Spleen (tissue), 11 donors: ENCODE measurements around the gene BET1L. TPM values are rescaled to one million over a fixed set of nuclear protein-coding genes. Genes with fewer than 3 reads are reported as not detected.
A peak's percentile ranks its signal among the peaks of the same experiment; 100 is the strongest.
"Not testable (repeated sequence)": the region's sequence is repeated elsewhere in the genome, so short reads cannot be mapped to it uniquely, and the experiment has no call there.

ENCODE experiments used
- DNase-seq: peaks from one replicate; pipeline ENCODE4 v3.0.0-alpha.2; 2020
- H3K27ac ChIP-seq, 8 donors: fragments of 200-600 bp; sonication (generic) in 7 of 8; 1 replicate in 4 of 8; 2 replicates in 4 of 8; pipeline versions ENCODE4 v1.5.0 to v1.8.0; 2016 to 2021; ENCODE audit warnings: inconsistent platforms in 4 of 8, mild to moderate bottlenecking in 4 of 8, moderate library complexity in 1 of 8
- H3K27me3 ChIP-seq, 7 donors: fragments of 200-600 bp; sonication (generic) in 6 of 7; replicated peaks in 1 of 7; 1 replicate in 4 of 7; 2 replicates in 3 of 7; pipeline versions ENCODE4 v1.5.0 to v1.8.0; 2016 to 2021; ENCODE audit warnings: inconsistent platforms in 3 of 7, mild to moderate bottlenecking in 1 of 7
- H3K36me3 ChIP-seq, 6 donors: fragments of 200-600 bp; sonication (generic) in 5 of 6; 1 replicate in 4 of 6; 2 replicates in 2 of 6; pipeline versions ENCODE4 v1.5.0 to v1.8.0; 2016 to 2021; ENCODE audit warnings: inconsistent platforms in 2 of 6
- H3K4me1 ChIP-seq, 6 donors: fragments of 200-600 bp; sonication (generic) in 5 of 6; 1 replicate in 3 of 6; 2 replicates in 3 of 6; pipeline versions ENCODE4 v1.5.0 to v1.8.0; 2016 to 2021; ENCODE audit warnings: inconsistent platforms in 3 of 6
- H3K4me3 ChIP-seq, 8 donors: fragments of 200-600 bp; sonication (generic) in 7 of 8; 1 replicate in 4 of 8; 2 replicates in 4 of 8; pipeline versions ENCODE4 v1.5.0 to v1.8.0; 2016 to 2021; ENCODE audit warnings: inconsistent platforms in 4 of 8, mild to moderate bottlenecking in 4 of 8, moderate library complexity in 2 of 8
- H3K9me3 ChIP-seq, 8 donors: fragments of 200-600 bp; sonication (generic) in 7 of 8; 1 replicate in 4 of 8; 2 replicates in 4 of 8; pipeline versions ENCODE4 v1.5.0 to v1.8.0; 2016 to 2021; ENCODE audit warnings: inconsistent platforms in 4 of 8
- CTCF ChIP-seq, 11 experiments: fragments of 200-600 bp in 7 of 11; fragments of 450-650 bp in 4 of 11; sonication (generic) in 4 of 11; IDR thresholded peaks in 8 of 11; conservative IDR thresholded peaks in 3 of 11; 1 replicate in 7 of 11; 2 replicates in 4 of 11; pipeline versions ENCODE4 v1.4.0 to v1.8.0; 2016 to 2021; ENCODE audit warnings: antibody characterized with exemption in 11 of 11, inconsistent platforms in 4 of 11, mild to moderate bottlenecking in 1 of 11
- WGBS, 5 donors: extraction: QIAGEN DNeasy Blood & Tissue Kit in 3 of 5; methylation state at CpG; one replicate each; pipeline versions ENCODE4 v1.1.5 to v1.1.7; 2013 to 2018; 5-methylcytosine and 5-hydroxymethylcytosine counted together
- intact Hi-C: fragments of 100-400 bp; cut with DNase I; formaldehyde crosslinking; loops from one replicate; pipeline ENCODE4 v1.15.0; 2023; ENCODE audit warnings: low total_unique reads
- polyA plus RNA-seq, 3 donors: library from polyadenylated mRNA; stranded (reverse); fragments of 200-250 nt; gene quantifications; one replicate each; pipeline ENCODE4 v1.2.1, GENCODE V29; 2013
- small RNA-seq, 4 donors: library from RNA; depleted of rRNA; stranded (forward); fragments of <200 nt; gene quantifications; one replicate each; pipeline ENCODE3, GENCODE V24; 2016
- total RNA-seq, 7 donors: library from RNA; depleted of rRNA in 3 of 7; stranded (reverse); fragments of >200 nt in 3 of 7; fragmentation: NEBNext Ultra II Directional in 4 of 7; extraction: Animal tissue kit (Norgen Biotek cat#: 25700) in 4 of 7; gene quantifications; one replicate each; pipeline versions ENCODE4 v1.1.0 to v1.2.1, GENCODE V29; 2016 to 2021
- donor health status: healthy with polysubstance abuse.
- donor health status: DM: no; HTN: no; CAD: no; lungs with moderate emphysema.
- donor health status: DM: no; HTN: no; CAD: no.
- donor health status: Bipolar disorder and iron deficiency.
- donor health status: healthy.
- donor health status: DM: no; HTN: no; CAD: no.
- donor health status: DM: yes; HTN: yes; CAD: no.

The BET1L gene
- total and polyA plus RNA-seq, 10 donors, result 16.2 to 63.5 (median 44.4) TPM

GRCh38 chr11:189843-190311 is 17.3 kb downstream of the BET1L start:
- peak; percentile 77 for DNase-seq
- 62 to 71% (median 69%) methylated on average over 5 to 10 of the region's 25 CpGs for WGBS, 5 donors
- intact Hi-C loops, H3K27ac ChIP-seq, H3K36me3 ChIP-seq, H3K27me3 ChIP-seq, H3K4me1 ChIP-seq, H3K9me3 ChIP-seq, H3K4me3 ChIP-seq: not testable (repeated sequence)
- peak in 4 of 11 experiments; percentile 37 to 58 (median 54) for TF ChIP-seq CTCF (IDR thresholded peaks at IDR 0.05 in 8 of 11, conservative IDR thresholded peaks at IDR 0.05 in 3 of 11)

- WGBS, 5 donors, result 84 to 90% (median 89%) methylated on average over 31 to 49 of the region's 55 CpGs
- H3K27me3 ChIP-seq, H3K27ac ChIP-seq, H3K4me1 ChIP-seq, H3K9me3 ChIP-seq, H3K4me3 ChIP-seq, H3K36me3 ChIP-seq, intact Hi-C loops: not testable (repeated sequence)
- DNase-seq, result peak; percentile 78
These were observed 17.9 kb downstream of the BET1L start for GRCh38 chr11:189200-189783.

- H3K27me3 ChIP-seq, H3K4me1 ChIP-seq, H3K36me3 ChIP-seq, DNase-seq, H3K4me3 ChIP-seq, H3K27ac ChIP-seq, H3K9me3 ChIP-seq, intact Hi-C loops: not testable (repeated sequence)
- 0% methylated on average over 1 to 5 of the region's 13 CpGs; no CpG with 5 or more reads in 1 of the 5 donors for WGBS, 5 donors
- peak in 5 of 11 experiments; percentile 16 to 41 (median 23) for TF ChIP-seq CTCF (IDR thresholded peaks at IDR 0.05 in 8 of 11, conservative IDR thresholded peaks at IDR 0.05 in 3 of 11)
These were observed 27.0 kb downstream of the BET1L start for GRCh38 chr11:180242-180641.

Small RNA genes within 50 kb of the gene (small RNA-seq; reads per million reads assigned to genes)
- gene RNU6-447P, result 0 reads per million in 4 donors

Other genes with a start within 250 kb of the BET1L start
- not detected for gene SCGB1C1, start 14.3 kb downstream of the BET1L start, total RNA-seq
- not detected for gene SCGB1C1, start 14.3 kb downstream of the BET1L start, polyA plus RNA-seq
- gene RIC8A, start 309 bp upstream of the BET1L start, total RNA-seq, result 100 to 1,000 TPM in 3 of 7 donors, 10 to 100 TPM in 4; 66.7 to 141 (median 88.3) TPM
- 10 to 100 TPM; 38.6 to 59.2 (median 44.7) TPM for gene RIC8A, start 309 bp upstream of the BET1L start, polyA plus RNA-seq
- gene SIRT3, start 28.9 kb upstream of the BET1L start, total RNA-seq, result 10 to 100 TPM; 11.9 to 28.8 (median 16.6) TPM
- 10 to 100 TPM; 17.8 to 24.0 (median 22.0) TPM for gene SIRT3, start 28.9 kb upstream of the BET1L start, polyA plus RNA-seq
- 100 to 1,000 TPM in 5 of 7 donors, 10 to 100 TPM in 2; 93.6 to 126 (median 101) TPM for gene PSMD13, start 29.6 kb upstream of the BET1L start, total RNA-seq
- 100 to 1,000 TPM; 165 to 229 (median 200) TPM for gene PSMD13, start 29.6 kb upstream of the BET1L start, polyA plus RNA-seq
- 10 to 100 TPM in 4 of 7 donors, 1 to 10 TPM in 3; 5.0 to 30.9 (median 10.0) TPM for gene NLRP6, start 71.0 kb upstream of the BET1L start, total RNA-seq
- 1 to 10 TPM in 2 of 3 donors, under 1 TPM in 1; 0.15 to 1.3 (median 1.1) TPM for gene NLRP6, start 71.0 kb upstream of the BET1L start, polyA plus RNA-seq
- gene PGGHG, start 81.7 kb upstream of the BET1L start, total RNA-seq, result 100 to 1,000 TPM in 6 of 7 donors, 10 to 100 TPM in 1; 53.4 to 182 (median 128) TPM
- gene PGGHG, start 81.7 kb upstream of the BET1L start, polyA plus RNA-seq, result 100 to 1,000 TPM; 127 to 250 (median 134) TPM
- gene IFITM5, start 92.1 kb upstream of the BET1L start, total RNA-seq, result not detected
- gene IFITM5, start 92.1 kb upstream of the BET1L start, polyA plus RNA-seq, result not detected
- 1,000 to 10,000 TPM in 4 of 7 donors, 100 to 1,000 TPM in 3; 507 to 1,635 (median 1,062) TPM for gene IFITM2, start 100.4 kb upstream of the BET1L start, total RNA-seq
- gene IFITM2, start 100.4 kb upstream of the BET1L start, polyA plus RNA-seq, result 1,000 to 10,000 TPM in 1 of 3 donors, 100 to 1,000 TPM in 2; 680 to 1,006 (median 885) TPM
- gene IFITM1, start 106.6 kb upstream of the BET1L start, total RNA-seq, result 100 to 1,000 TPM; 333 to 670 (median 510) TPM
- gene IFITM1, start 106.6 kb upstream of the BET1L start, polyA plus RNA-seq, result 100 to 1,000 TPM; 314 to 496 (median 327) TPM
- gene IFITM3, start 113.5 kb upstream of the BET1L start, total RNA-seq, result 100 to 1,000 TPM; 314 to 942 (median 472) TPM
- gene IFITM3, start 113.5 kb upstream of the BET1L start, polyA plus RNA-seq, result 100 to 1,000 TPM; 391 to 618 (median 599) TPM
- 1 to 10 TPM in 1 of 7 donors, under 1 TPM in 4, not detected in 2; 0.17 to 1.1 (median 0.67) TPM for gene B4GALNT4, start 162.1 kb upstream of the BET1L start, total RNA-seq
- gene B4GALNT4, start 162.1 kb upstream of the BET1L start, polyA plus RNA-seq, result 1 to 10 TPM; 1.6 to 5.2 (median 3.5) TPM
- gene PKP3, start 186.8 kb upstream of the BET1L start, total RNA-seq, result 1 to 10 TPM in 1 of 7 donors, under 1 TPM in 2, not detected in 4; 0.40 to 2.8 (median 0.59) TPM
- under 1 TPM; 0.09 to 0.48 (median 0.21) TPM for gene PKP3, start 186.8 kb upstream of the BET1L start, polyA plus RNA-seq
- gene SIGIRR, start 207.6 kb upstream of the BET1L start, total RNA-seq, result 100 to 1,000 TPM in 2 of 7 donors, 10 to 100 TPM in 5; 67.9 to 118 (median 90.9) TPM
- 100 to 1,000 TPM in 2 of 3 donors, 10 to 100 TPM in 1; 95.9 to 194 (median 161) TPM for gene SIGIRR, start 207.6 kb upstream of the BET1L start, polyA plus RNA-seq
- gene ANO9, start 234.6 kb upstream of the BET1L start, total RNA-seq, result 10 to 100 TPM; 10.2 to 34.5 (median 25.9) TPM
- gene ANO9, start 234.6 kb upstream of the BET1L start, polyA plus RNA-seq, result 10 to 100 TPM; 32.7 to 53.8 (median 50.3) TPM
- gene PTDSS2, start 242.9 kb upstream of the BET1L start, total RNA-seq, result 10 to 100 TPM; 24.6 to 40.7 (median 29.4) TPM
- 10 to 100 TPM; 11.0 to 26.6 (median 14.9) TPM for gene PTDSS2, start 242.9 kb upstream of the BET1L start, polyA plus RNA-seq